Panc1 (cell line): ENCODE results near the gene CMTM4.

ENCODE experiments used
- SIN3A ChIP-seq: IDR thresholded peaks from 2 replicates; pipeline ENCODE4 v1.6.1; 2012; ENCODE audit warnings: low read depth, mild to moderate bottlenecking, low read length, moderate library complexity, borderline replicate concordance; ENCODE audit not compliant: insufficient read depth
- TF ChIP-seq, protein P1 (sequence below): fragments of 450-650 bp; IDR thresholded peaks from 2 replicates; pipeline ENCODE4 v1.5.1; 2017; ENCODE audit warnings: mild to moderate bottlenecking
- TF ChIP-seq, protein P2 (sequence below), 2 experiments: IDR thresholded peaks; 2 replicates each; pipeline ENCODE4 v1.6.1; 2011 to 2012; ENCODE audit warnings: low read depth in 2 of 2, control low read depth in 1 of 2, low read length in 1 of 2, mild to moderate bottlenecking in 1 of 2, moderate library complexity in 1 of 2; ENCODE audit not compliant: insufficient read depth in 1 of 2

DNA sequence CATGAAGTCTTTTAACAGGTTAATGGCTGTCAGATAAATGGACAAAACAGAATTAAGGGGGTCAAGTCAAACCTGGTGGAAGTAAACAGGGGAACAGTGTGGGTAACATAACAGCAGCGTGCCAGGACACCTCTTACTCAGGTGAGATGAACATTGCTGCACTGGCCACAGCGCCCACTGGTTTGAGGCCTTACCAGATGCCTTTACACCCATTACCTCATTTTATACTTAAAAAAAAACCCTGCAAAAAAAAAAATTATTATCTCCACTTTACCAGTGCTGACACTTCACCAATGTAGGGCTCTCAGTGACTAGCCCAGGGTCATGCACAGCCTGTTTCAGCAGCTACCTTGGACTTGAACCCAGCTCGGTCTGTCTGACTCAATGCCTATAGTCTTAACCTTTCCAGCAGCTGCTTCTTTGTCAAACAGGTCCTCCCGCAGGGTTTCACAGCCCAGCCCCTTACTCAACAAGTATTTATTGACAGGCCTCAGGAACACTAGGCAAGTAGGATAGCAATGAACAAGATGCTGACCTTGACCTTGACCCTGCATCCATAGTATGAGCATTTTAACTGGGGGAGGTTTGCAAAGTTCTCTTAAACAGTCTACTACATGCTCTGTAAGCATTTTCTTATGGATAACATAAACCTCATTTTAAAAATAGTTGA, 61.9 kb downstream of the CMTM4 start:
- TF ChIP-seq, protein P1, sequence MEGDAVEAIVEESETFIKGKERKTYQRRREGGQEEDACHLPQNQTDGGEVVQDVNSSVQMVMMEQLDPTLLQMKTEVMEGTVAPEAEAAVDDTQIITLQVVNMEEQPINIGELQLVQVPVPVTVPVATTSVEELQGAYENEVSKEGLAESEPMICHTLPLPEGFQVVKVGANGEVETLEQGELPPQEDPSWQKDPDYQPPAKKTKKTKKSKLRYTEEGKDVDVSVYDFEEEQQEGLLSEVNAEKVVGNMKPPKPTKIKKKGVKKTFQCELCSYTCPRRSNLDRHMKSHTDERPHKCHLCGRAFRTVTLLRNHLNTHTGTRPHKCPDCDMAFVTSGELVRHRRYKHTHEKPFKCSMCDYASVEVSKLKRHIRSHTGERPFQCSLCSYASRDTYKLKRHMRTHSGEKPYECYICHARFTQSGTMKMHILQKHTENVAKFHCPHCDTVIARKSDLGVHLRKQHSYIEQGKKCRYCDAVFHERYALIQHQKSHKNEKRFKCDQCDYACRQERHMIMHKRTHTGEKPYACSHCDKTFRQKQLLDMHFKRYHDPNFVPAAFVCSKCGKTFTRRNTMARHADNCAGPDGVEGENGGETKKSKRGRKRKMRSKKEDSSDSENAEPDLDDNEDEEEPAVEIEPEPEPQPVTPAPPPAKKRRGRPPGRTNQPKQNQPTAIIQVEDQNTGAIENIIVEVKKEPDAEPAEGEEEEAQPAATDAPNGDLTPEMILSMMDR = no peak
- TF ChIP-seq, protein P2, sequence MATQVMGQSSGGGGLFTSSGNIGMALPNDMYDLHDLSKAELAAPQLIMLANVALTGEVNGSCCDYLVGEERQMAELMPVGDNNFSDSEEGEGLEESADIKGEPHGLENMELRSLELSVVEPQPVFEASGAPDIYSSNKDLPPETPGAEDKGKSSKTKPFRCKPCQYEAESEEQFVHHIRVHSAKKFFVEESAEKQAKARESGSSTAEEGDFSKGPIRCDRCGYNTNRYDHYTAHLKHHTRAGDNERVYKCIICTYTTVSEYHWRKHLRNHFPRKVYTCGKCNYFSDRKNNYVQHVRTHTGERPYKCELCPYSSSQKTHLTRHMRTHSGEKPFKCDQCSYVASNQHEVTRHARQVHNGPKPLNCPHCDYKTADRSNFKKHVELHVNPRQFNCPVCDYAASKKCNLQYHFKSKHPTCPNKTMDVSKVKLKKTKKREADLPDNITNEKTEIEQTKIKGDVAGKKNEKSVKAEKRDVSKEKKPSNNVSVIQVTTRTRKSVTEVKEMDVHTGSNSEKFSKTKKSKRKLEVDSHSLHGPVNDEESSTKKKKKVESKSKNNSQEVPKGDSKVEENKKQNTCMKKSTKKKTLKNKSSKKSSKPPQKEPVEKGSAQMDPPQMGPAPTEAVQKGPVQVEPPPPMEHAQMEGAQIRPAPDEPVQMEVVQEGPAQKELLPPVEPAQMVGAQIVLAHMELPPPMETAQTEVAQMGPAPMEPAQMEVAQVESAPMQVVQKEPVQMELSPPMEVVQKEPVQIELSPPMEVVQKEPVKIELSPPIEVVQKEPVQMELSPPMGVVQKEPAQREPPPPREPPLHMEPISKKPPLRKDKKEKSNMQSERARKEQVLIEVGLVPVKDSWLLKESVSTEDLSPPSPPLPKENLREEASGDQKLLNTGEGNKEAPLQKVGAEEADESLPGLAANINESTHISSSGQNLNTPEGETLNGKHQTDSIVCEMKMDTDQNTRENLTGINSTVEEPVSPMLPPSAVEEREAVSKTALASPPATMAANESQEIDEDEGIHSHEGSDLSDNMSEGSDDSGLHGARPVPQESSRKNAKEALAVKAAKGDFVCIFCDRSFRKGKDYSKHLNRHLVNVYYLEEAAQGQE (IDR thresholded peaks at IDR 0.05; ENCODE audit: insufficient read depth in 1 of 2, low read depth in 2 of 2, low read length in 1 of 2) = no peak
- TF ChIP-seq SIN3A = no peak
